Mesenteric fat pad (tissue), 1 donor: ENCODE results near the gene PIGN. TPM values are rescaled to one million over a fixed set of nuclear protein-coding genes. Genes with fewer than 3 reads are reported as not detected.

ENCODE experiments used
- DNase-seq: peaks from one replicate; pipeline ENCODE4 v3.0.0-alpha.2; 2020; ENCODE audit warnings: low spot score
- total RNA-seq: library from RNA; stranded (reverse); fragmentation: NEBNext Ultra II Directional; extraction: Animal tissue kit (Norgen Biotek cat#: 25700); gene quantifications from one replicate; pipeline ENCODE4 v1.2.1, GENCODE V29; 2021
- donor health status: DM: yes; HTN: yes; CAD: no.

Gene PIGN
- total RNA-seq, 1 donor from 2014 or later = 23.2 TPM

DNA sequence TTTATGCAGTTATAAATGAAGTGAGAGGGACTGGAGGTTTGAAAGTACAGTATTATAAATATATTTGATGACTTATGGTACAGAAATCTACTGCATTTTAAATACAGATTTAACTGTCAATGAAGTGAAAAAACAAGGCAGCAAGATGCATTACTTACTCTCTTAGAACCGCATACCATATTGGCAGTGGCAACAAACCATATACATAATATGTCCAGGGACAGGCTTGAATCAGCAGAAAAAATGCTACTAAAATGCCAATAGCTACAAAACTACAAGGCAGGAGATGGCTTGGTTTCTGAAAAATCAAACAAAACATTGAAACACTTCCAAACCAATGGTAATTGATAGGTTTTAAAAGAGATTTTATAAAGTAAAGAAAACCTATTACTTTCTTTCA lies 77.2 kb downstream of the PIGN start:
- no peak for DNase-seq

DNA sequence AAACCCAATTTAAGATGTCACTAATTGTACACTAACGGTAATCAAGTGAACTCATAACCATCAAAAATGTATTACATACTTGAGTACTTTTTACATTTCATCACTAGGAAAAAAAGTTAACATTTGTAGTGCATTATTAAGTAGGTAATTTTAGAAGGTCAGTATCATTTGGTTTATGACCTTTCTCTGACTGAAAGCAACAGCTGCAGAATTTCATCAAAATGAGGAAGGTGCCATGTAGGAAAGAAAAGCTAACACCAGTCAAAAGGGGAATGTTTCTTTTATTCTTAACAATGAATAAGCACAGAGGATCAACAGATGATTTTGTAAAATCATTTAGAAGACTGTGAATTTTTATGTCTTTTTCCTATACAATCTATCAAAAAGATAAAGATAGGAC lies 79.0 kb downstream of the PIGN start:
- no peak for DNase-seq

DNA sequence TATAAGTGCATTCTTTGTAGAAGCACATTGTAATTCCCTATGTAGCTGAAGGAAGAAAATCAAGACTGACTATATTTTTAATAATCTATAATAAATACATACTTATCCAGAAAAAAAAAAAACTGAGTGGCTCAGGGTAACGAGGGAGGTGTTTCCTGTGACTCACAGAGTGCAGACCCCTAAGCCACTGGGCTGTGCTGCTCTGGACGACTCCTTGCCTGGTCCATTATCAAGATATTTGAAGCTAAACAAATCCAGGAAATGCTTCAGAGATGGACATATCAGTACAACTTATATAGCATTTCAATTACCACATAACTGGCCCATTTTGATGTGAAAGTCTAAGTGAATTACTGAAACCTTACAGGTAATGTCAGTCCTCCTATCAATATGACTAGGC lies 80.6 kb downstream of the PIGN start:
- DNase-seq = no peak

DNA sequence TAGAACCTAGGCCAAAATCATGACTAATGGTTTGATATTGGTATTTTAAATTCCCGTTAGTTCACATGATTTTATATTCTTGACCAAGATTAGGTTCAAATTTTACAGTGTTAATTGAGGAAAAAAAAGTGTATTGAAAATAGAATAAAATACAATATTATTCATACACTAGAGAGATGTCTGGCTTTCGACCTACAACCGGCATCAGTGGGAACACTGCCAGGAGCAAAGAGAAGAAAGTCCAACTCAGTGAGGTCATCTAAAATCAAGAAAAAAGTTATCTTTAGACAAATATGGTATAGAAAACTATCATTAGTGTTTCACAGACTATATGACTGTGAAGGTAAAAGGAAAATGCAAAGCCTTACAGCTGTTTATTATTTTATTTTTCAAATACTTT lies 81.5 kb downstream of the PIGN start:
- no peak for DNase-seq

DNA sequence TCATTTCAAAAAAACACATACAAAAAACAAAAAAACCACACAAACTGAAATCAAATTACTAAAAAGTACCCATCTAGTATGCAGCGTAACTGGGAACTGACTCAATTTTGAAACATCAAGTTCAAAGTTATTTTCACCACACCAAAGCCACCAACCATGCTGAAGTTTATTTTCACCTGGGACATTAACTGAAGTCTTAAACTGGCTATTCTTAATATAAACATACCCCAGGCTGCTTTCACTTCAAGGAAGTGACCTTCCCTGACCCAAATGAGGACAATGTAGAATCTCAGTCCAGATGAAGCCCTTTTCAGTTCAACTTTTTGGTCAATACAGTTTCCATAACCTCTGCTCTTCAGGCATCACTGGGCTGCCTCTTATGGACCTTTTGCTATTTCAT lies 84.6 kb downstream of the PIGN start:
- DNase-seq = no peak

DNA sequence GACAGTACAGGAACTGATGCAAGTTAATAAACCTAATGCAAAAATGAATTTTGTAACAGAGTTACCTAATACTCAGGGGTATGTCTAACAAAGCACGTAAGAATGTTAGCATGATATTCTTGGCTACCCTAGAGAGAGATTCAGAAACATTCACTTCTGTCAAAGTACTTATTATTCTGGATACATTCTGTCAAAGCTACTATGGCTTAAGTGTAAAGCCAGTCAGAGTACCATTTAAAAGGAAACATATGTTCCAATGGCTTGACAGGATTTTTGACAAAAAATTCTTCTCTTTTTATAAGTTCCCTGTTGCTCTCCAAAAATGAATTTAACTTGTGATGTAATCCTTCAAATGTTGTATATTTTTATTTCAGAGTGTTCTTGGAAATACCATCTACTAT lies 85.5 kb downstream of the PIGN start:
- no peak for DNase-seq

DNA sequence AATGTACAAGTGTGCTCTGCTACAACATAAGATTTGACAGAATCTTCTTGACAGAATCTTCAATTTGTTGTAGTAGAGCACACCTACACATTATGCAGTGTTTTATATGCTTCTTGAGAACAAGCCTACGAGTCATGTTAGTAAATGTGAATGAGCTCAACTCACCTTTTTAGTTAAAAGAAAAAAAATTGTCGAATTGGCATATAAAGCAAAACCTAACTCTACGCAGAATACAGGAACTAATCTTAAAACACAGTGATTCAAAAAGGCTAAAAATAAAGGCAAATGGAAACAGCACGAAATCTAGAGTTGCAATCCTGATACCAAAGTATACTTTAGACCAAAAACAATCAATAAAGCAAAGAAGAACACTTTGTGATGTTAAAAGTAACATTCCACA lies 87.9 kb downstream of the PIGN start:
- no peak for DNase-seq

DNA sequence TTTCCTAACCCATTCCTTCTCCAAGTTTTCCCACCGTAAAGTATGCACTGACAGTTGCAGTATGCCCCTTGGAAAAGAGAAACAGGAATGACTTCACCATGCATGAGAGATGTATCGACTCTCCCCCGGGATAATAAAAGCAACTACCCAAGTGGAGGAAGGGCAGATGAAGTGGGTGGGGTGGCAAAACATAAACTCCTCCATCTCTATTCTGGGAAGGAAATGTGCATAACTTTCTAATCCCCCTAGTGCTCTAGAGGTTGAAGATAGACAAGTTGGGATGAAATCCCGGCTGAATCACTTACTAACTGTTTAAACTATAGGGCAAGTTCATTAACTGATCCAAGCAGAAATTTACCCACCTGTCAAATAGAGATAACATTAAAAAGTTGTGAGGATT lies 89.2 kb downstream of the PIGN start:
- DNase-seq = no peak

DNA sequence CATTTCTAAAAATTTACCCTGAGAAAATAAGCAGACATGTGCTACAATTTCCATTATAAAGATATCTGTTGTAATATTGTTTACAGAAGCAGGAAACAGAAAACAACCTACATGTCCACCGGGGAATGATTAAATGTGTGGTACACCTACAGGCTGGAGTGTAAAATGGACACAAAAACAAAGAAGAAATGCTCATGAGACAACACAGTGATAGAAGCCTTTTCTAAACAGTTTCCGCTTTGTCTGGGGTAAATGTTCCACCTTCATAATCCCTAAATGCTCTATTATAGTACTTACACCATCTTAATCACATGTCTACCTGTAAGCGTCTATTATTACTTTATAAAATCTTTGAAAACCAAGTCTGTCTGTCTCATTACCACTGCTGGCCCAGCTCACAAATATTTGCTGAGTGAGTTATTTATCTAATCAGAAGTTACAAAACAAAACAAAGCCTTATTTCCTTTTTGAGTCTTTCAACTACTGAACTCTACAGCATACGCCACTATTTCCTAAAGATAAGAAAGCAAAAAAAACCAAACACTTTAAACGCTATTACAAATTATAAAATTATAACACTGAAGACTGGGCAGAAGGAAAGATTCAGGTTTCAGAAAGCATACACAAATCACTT lies 95.3 kb downstream of the PIGN start:
- no peak for DNase-seq

DNA sequence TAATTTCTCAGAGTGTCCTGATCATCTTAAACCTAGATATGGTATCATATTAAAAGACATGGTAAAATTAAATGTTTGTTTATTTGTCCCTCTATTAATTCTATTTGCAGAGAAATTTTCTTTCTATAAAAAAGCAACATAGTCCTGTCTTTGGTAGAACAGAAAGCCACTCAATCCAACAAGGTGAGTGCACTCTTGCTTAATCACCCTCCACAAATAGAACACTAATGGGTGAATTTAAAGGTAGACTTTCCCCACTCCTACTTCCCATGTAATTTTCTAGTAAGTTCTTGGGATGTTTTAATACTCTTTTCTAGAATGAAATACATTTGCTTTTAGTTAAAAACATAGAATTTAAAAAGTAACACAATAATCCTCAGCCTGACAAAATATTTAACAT lies 97.7 kb downstream of the PIGN start:
- no peak for DNase-seq

DNA sequence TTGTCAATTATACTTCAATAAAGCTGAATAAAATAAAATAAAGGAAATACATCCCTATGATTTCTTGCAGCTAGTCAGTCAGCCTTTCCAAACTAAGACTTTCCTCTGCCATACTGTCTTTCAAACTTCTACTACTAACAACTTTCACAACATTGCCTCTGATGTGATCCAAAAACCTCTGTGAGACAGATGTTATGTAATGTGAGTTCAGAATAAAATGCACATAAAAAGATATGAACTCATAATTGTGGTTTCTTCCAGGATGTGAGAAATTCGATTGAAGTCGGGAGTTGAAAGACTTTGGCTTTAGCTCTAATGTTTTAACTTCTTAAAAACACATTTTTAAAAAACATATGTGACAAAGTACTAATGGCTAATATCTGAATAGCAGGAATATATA lies 98.7 kb downstream of the PIGN start:
- no peak for DNase-seq

DNA sequence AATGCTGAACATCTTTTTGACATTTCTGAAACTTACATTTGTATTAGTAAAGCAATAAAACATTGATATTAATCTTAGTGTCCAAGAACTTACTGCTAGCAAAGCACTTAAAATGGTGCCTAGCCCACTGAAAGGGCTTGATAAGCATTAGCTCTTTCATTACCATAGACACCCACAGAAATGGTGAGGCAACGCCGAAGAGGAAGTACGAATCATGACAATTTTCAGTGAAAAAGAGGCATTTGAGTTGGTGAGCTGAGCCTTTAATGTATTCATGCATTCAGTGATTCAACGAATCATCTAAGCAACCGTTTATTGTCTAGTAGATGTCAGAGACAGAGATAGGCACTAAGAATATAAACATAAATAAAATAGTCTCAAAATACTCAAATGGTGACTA lies 101.1 kb downstream of the PIGN start:
- no peak for DNase-seq

DNA sequence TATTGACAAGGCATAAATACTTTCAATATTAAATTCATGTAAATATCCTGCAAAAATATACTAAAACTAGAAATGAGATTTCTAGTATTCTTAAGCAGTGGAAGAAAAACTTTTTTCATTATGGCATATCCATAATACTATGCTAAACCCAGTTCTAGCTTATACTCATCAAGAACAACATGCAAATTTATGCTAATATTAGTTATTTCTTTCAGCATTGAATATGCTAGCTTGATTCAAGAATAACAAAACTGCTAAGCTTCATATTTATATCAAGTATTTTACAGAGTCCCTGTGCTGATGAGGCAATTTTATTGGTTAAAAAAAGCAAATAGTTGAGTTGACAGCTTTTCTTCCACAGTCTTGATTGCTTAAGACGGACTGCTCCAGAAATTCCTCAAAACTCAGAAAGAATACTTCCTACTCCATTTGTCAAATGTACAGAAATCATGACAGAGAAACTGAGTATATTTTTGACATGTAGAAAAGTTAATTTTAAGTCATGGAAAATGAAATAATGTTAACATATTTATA lies 105.0 kb downstream of the PIGN start:
- no peak for DNase-seq

DNA sequence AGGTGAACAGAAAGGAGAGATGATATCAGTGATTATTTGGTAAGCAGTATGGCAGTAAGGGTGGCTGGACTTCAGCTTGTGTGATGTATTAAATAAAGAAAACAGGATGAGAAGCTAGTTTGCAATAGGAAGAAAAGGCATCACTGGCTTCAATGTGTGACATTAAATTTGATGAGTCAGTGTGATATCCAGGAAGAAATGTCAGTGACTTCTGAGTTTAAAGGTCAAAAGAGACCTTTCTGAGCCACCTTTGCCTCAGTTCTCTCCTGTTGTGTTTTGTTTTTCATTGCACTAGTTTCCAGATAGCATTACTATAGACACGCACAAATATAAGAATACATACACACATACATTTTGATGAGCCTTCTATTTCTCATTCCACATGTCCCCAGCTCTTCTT lies 105.6 kb downstream of the PIGN start:
- no peak for DNase-seq

DNA sequence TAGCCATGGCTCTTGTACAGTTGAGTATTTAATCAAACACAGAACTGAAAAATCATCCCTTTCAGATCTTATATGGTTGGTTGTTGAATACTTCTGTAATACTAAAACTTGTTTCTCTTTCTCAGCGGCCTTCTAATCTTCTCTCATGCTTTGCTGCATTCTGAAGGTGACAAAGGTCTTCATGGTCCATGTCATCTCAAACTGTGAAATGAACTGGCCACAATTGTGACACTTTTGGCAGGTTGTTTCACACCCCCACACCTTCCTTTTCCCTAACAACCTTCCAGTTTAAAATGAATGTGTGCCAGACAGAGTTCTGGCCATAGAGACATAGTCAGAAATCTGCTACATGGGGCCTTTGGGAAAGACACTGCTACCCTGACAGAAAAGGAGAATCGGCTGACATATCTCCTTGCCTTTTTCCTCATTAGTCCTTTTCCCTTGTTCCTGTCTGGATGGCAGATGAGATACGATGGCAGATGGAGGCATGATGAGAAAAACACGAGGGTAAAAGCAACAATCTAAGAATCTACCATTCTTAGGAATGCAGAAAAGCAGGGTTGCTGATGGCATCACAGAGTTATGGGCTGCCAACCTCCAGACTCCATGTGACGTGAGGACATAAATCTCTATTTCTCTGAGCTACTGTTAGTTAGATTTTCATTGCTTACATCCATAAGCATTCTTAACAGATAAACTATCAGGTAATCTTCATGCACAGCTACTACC lies 106.5 kb downstream of the PIGN start:
- DNase-seq = no peak

DNA sequence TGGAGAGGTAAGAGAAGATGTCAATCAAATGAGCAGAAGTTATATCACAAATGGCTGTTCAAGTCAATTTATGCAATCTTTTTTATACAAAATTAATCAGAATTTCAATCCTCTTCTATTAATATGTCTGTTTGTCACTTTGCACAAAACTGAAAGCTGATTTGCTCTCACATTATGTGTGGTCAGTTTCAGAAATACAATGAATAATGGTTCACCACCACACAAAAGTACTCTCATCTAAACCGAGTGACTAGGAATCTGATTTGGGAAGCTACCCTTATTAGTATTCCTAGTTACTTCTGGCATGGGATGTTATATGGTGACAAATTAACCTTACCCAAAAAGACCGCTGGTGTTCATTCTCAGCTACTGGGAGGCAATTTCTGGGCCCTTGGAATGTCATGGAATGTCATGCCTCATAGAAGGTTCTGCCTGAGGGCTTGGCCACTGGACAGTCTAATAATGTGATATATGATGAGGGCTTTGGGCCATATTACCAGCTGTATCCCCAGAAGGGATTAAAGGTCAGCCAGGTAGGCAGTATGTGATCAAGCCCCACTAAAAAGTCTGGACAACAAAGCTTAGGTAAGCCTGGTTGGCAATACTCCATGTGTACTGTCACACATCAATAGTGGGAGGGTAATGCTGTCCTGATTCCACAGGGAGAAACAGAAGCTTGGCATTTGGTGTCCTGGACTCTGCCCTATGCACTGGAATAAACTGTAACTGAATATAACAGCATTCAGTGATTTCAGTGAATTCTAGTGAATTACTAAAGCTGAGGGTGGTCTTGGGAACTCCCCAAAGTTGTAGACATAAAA lies 113.2 kb downstream of the PIGN start:
- DNase-seq = no peak

DNA sequence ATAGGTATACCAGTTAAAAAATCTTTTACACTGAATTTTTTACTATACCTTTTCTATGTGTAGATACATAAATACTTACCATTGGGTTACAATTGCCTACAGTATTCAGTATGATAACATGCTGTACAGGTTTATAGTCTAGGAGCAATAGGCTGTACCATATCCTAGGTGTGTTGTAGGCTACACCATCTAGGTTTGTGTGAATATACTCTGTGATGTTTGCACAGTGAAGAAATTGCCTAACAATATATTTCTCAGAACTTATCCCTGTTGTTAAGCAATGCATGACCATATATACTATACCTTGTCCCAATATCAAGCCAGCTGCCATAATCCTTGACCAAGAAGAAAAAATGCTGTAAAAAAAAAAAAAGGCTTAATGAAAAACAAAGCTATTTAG lies 114.5 kb downstream of the PIGN start:
- DNase-seq = no peak

DNA sequence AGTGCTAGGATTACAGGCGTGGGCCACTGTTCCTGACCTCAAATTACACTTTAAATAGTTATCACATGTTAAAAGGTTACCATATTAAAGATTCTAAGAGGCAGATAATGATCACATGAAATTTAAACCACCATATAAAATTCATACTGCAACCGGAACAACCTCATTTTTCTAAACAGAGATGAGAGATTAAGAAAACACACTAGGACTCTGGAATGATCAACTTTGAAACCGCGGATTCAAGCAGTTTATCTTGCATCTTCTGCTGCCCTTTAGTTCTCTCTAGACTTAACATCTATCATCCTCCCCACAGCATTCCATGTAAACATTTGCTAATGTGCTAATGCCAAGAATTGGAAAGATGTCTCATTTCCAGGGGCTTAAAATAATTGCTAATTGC lies 115.8 kb downstream of the PIGN start:
- DNase-seq = no peak

DNA sequence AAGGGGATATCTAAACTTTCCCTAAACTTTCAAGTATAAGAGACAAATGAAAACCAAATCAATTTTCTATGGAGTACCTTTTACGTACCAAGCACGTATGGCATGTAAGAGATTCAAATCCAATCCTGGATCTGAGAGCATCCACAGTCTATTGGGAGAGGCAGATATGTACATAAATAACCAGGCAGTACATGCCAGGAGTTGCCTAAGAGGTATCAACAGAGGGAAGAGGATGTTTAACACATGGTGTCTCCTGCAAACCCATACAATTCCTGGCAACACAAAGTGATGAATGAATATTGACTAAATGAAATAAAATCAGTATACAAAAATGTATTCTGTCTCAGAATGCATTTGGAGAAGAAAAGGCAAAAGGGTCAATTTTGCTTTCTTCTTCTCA lies 116.6 kb downstream of the PIGN start:
- no peak for DNase-seq

DNA sequence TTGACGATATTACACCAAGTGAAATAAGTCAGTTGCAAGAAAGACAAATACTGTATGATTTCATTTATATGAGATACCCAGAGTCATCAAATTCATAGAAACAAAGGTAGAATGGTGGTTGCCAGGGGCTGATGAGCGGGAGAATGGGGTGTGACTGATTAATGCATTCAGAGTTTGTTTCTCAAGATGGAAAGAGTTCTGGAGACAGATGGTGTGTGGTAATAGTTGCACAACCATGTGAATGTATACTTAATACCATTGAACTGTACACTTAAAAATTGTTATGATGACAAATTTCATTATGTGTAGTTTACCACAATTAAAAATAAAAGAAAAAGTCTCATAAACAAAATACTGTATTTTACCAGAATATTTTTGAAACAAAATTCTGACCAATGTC lies 117.3 kb downstream of the PIGN start:
- no peak for DNase-seq

DNA sequence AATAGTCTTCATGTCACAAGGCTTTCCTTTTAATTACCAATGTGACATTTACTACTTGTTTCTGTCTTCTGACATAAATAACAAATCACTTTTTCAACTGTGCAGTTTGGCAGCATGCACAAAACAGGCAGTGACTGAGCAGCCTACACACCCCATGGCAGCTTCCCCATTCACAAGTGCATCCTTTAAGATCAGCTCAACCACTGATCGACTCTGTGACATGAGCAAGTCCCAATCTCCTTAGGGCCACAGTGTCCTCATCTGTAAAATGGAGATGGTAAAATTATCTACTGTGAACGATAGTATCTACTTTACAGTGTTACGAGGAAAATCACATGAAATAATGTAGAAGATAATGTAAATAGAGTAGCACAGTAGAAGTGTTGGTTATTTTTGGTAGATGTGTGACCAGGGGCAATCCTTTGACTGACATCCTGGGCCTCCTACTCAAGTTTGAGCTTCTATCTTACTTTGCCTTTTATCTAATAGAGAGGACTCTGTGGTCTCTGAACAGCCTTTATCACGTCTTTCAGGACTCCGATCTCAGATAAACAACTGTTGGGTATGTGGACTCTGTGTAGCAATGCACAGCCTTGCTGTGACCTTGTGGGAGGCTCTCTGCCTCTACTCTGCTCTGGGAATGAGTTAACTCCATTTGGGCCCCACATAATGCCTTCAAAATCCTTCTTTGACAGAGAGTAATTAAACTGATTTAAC lies 120.6 kb downstream of the PIGN start:
- no peak for DNase-seq

DNA sequence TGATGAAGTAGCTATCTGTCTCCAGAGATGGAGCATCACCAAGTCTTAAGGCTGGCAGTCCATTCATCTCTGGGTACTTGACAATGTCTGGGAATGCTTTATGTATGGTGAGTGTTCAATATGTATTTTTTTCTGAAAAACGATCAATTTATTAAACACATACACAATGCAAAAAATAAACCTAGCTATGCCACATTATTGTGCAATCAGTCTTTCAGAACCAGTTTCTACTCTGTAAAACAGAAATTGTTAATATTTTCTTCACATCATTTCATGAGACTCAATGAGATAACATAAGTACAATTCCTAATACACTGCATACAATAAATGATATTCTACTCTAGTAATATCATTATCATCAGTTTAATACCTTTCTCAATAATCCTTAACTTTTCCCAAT lies 122.5 kb downstream of the PIGN start:
- DNase-seq = no peak
